ENCODE results near the gene PLCD1.
"Not testable (repeated sequence)": the region's sequence is repeated elsewhere in the genome, so short reads cannot be mapped to it uniquely, and the experiment has no call there.

Gene PLCD1

DNA sequence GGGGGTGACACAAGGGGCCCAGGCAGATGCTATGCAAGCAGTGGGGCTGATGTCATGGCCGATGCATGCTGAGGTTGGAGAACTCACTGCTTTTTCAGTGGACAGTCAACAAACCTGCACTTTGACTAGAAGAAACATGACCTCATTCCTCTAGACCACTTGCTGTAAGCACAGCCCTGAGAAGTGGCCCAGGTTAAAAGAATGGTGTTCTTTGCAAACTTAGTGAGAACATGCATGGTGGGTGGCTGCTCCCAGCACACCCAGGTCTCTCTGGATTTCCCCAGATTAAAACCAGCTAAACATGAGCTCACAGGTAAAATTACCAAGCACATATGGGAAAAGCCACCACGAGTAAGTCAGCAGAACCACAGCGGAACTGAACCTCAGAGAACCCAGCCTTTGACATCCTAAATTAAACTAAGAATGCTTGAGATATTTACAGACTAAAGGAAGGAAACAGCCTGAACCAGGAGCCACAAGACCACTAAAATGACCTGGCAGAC, 25.1 kb upstream of the PLCD1 start:
- TF ChIP-seq, protein P1, sequence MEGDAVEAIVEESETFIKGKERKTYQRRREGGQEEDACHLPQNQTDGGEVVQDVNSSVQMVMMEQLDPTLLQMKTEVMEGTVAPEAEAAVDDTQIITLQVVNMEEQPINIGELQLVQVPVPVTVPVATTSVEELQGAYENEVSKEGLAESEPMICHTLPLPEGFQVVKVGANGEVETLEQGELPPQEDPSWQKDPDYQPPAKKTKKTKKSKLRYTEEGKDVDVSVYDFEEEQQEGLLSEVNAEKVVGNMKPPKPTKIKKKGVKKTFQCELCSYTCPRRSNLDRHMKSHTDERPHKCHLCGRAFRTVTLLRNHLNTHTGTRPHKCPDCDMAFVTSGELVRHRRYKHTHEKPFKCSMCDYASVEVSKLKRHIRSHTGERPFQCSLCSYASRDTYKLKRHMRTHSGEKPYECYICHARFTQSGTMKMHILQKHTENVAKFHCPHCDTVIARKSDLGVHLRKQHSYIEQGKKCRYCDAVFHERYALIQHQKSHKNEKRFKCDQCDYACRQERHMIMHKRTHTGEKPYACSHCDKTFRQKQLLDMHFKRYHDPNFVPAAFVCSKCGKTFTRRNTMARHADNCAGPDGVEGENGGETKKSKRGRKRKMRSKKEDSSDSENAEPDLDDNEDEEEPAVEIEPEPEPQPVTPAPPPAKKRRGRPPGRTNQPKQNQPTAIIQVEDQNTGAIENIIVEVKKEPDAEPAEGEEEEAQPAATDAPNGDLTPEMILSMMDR (IDR thresholded peaks at IDR 0.05; ENCODE audit: insufficient read depth, missing control alignments) = no peak
- no peak for DNase-seq (ENCODE audit: insufficient read length, low spot score)
- no peak for FAIRE-seq

DNA sequence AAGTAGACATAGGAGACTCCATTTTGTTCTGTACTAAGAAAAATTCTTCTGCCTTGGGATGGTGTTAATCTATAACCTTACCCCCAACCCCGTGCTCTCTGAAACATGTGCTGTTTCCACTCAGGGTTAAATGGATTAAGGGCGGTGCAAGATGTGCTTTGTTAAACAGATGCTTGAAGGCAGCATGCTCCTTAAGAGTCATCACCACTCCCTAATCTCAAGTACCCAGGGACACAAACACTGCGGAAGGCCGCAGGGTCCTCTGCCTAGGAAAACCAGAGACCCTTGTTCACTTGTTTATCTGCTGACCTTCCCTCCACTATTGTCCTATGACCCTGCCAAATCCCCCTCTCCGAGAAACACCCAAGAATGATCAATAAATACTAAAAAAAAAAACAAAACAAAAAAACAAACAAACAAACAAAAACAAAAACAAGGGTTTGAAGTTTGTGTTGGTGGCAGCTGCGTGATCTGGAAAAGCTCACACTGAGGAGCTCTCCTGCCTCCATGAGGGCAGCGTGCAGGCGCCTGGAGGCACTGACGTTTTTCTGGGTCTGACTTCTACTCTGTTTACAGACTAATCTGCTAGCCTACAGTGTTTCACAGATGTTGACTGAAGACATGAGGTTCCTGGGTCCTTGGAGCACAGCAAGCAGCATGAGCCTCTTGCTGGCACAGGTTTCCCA, 24.5 kb upstream of the PLCD1 start:
- DNase-seq (ENCODE audit: insufficient read length, low spot score); FAIRE-seq: not testable (repeated sequence)

DNA sequence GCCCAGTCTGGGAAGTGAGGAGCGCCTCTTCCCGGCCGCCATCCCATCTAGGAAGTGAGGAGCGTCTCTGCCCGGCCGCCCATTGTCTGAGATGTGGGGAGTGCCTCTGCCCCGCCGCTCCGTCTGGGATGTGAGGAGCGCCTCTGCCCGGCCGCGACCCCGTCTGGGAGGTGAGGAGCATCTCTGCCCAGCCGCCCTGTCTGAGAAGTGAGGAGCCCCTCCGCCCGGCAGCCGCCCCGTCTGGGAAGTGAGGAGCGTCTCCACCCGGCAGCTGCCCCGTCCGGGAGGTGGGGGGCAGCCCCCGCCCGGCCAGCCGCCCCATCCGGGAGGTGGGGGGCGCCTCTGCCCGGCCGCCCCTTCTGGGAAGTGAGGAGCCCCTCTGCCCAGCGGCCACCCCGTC, 23.8 kb upstream of the PLCD1 start:
- not testable (repeated sequence) for DNase-seq (ENCODE audit: insufficient read length, low spot score); FAIRE-seq

DNA sequence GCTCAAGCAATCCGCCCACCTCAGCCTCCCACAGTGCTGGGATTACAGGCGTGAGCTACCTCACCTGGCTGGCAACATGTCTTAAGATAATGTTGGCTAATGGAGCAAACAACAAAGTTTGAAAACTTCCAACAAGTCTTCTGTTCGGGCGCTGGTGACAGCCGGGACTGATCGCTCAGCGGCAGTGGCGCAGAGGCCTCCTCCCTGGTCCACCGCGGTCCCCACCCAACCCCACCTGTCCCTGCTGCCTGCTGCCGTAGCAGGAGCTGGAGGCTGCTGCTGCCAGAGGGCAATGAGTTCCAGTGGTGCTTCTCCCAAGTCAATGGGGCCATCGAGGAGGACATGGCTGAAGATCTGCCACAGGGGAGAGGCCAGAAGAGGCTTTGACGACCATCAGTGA, 21.7 kb upstream of the PLCD1 start:
- TF ChIP-seq, protein P1 (IDR thresholded peaks at IDR 0.05; ENCODE audit: insufficient read depth, missing control alignments) = no peak
- DNase-seq (ENCODE audit: insufficient read length, low spot score) (no peak), FAIRE-seq (no peak)

DNA sequence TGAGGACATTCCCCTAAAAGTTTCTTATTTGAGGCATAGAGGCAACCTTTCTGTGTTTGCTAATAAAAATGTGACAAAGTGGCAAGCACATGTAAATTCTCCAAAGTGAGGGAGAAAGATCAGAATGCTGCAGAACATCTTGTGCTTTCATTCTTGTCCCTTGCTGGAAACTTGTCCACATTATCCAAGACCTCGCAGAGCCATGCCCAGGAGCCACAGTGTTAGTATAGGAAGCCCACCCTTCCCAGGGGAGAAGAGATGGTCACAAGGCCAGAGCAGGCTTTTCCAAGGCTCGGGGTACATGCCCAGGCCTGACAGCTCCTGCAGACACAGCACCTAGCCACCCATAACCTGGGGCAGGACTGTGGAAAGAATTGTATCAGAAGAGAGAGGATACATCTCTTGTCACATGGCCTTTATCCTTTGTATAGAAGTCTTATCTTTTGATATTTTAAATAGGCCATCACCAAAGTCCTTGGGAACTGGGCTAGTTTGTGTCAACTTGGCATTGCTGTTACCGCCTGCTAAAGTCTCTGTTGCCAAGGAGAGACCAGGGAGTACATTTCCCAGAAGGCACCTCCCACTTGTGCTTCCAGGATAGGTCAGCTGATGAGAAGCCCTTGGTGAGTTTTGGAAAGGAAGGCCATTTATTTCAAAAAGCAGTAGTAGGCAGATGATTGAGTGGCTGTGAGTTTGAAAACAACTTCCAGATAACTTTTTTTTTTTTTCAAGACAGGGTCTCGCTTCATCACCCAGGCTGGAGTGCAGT, 20.1 kb upstream of the PLCD1 start:
- TF ChIP-seq, protein P1 (IDR thresholded peaks at IDR 0.05; ENCODE audit: insufficient read depth, missing control alignments) = no peak
- FAIRE-seq = no peak
- DNase-seq (ENCODE audit: insufficient read length, low spot score) = no peak

DNA sequence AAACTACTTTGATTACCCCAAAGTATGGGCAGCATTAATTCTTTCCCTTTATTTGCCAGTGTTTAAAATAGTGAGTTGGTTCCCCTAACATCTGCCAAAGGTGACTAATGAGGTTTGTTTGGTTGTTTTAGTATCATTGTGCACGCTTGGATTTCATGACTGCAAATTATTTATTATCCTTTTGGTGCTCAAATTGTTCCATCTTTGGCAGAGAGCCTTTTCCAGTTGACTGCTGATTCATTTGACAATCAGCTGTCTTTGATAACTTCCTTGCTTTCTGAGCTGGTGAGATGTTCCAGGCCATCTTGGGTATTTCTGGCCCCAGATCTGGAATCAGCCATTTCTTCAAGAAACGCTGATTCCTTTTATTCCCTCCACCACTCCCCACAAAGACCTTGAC, 18.5 kb upstream of the PLCD1 start:
- no peak for FAIRE-seq
- DNase-seq (ENCODE audit: insufficient read length, low spot score) = no peak
- TF ChIP-seq, protein P1 (IDR thresholded peaks at IDR 0.05; ENCODE audit: insufficient read depth, missing control alignments) = no peak

DNA sequence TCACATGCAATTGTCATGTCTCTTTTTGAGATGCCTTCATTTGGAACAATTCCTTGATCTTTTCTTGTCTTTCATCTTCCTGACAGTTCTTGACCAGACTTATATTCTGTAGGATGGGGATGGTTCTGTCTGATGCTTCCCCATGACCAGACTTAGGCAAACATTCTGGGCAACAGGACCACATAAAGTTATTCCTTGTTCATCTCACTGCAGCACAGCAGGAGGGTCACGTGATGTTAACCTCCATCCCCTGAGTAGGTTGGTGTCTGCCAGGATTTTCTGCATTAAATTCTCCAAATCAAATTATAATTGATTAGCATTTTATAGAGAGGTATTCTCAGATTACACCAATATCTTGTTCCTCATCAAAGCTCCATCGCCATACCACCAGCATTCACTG, 17.4 kb upstream of the PLCD1 start:
- TF ChIP-seq, protein P1 (IDR thresholded peaks at IDR 0.05; ENCODE audit: insufficient read depth, missing control alignments) = no peak
- no peak for DNase-seq (ENCODE audit: insufficient read length, low spot score)
- no peak for FAIRE-seq

DNA sequence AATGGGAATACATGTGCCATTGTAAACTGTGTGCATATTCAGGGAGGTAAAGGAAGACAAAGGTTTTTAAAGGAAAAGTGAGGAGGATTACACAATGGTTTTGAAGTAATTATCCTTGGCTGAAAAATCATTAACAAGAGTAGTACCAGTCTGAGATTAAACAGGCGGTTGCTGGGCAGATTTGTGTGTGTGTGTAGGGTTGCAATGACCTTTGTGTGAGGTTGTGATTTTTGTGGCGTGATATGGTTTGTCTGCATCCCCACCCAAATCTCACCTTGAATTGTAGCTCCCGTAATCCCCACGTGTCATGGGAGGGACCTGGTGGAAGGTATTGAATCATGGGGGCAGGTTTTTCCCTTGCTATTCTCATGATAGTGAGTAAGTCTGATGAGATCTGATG, 16.6 kb upstream of the PLCD1 start:
- FAIRE-seq (no peak), DNase-seq (ENCODE audit: insufficient read length, low spot score) (no peak)
- TF ChIP-seq, protein P1 (IDR thresholded peaks at IDR 0.05; ENCODE audit: insufficient read depth, missing control alignments) = no peak

Data from D721Med (cell line).